Effector CD4-positive, alpha-beta T cell (primary cell): ENCODE data around the gene NLRC3.
"Not testable (repeated sequence)": the region's sequence is repeated elsewhere in the genome, so short reads cannot be mapped to it uniquely, and the experiment has no call there.

Experiments
- DNase-seq: peaks from one replicate; pipeline ENCODE4 v3.0.0-alpha.2; 2020

The NLRC3 gene

GRCh38 chr16:3510416-3510815 is 66.8 kb downstream of the NLRC3 start:
- no peak for DNase-seq

- peak; percentile 48 for DNase-seq
These were observed 67.7 kb downstream of the NLRC3 start for GRCh38 chr16:3509470-3509928.

GRCh38 chr16:3508736-3509135 is 68.5 kb downstream of the NLRC3 start:
- no peak for DNase-seq

- DNase-seq, result no peak
These were observed 73.7 kb downstream of the NLRC3 start for GRCh38 chr16:3503523-3503922.

GRCh38 chr16:3501783-3502400 is 75.3 kb downstream of the NLRC3 start:
- no peak for DNase-seq

GRCh38 chr16:3501412-3501761 is 75.8 kb downstream of the NLRC3 start:
- DNase-seq, result not testable (repeated sequence)

GRCh38 chr16:3498988-3499387 is 78.2 kb downstream of the NLRC3 start:
- no peak for DNase-seq

GRCh38 chr16:3497771-3498170 is 79.4 kb downstream of the NLRC3 start:
- DNase-seq, result no peak

- DNase-seq, result no peak
These were observed 80.8 kb downstream of the NLRC3 start for GRCh38 chr16:3496386-3496785.

- DNase-seq, result no peak
These were observed 82.0 kb downstream of the NLRC3 start, which contains the start of gene C16orf90 for GRCh38 chr16:3495176-3495575. Gene C16orf90 (minus strand): TSS chr16:3495489. CDS start chr16:3495421, 68 bp downstream.

- DNase-seq, result no peak
These were observed 82.7 kb downstream of the NLRC3 start for GRCh38 chr16:3494386-3494973.

GRCh38 chr16:3492356-3492755 is 84.8 kb downstream of the NLRC3 start:
- no peak for DNase-seq

GRCh38 chr16:3490911-3491629 is 86.1 kb downstream of the NLRC3 start:
- no peak for DNase-seq
